ENCODE measurements around the gene PSD. TPM values are rescaled to one million over a fixed set of nuclear protein-coding genes. Genes with fewer than 3 reads are reported as not detected.

The PSD gene
- total and polyA plus RNA-seq, 9 of the 15 experiments (the other 6 are each of a cell fraction or from before 2014, with no cell fraction given), result 0.11 to 1.7 (median 0.54) TPM; not detected in 2

DNA sequence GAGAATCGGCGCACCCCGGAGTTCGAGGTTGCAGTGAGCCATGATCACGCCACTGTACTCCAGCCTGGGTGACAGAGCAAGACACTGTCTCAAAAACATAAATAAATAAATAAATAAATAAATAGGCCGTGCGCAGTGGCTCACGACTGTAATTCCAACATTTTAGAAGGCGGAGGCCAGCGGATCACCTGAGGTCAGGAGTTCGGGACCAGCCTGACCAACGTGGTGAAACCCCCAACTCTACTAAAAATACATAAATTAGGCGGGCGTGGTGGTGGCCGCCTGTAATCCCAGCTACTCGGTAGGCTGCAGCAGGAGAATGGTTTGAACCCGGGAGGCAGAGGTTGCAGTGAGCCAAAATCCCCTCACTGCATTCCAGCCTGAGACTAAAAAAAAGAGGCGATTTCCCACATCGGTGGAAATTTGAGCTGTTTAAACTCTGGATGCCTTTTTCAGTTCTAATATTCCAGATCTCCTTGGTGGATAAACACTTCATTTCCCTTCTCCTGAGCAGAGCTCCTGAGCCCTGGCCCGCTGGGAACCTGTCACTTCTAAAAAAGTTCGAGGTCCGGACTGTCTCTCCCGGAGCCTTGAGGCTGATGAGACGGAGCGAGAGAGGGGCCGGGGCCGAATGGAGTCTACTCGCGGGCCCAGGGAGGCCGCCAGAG, 25.0 kb downstream of the PSD start (continued):
- TF ChIP-seq, protein P1, sequence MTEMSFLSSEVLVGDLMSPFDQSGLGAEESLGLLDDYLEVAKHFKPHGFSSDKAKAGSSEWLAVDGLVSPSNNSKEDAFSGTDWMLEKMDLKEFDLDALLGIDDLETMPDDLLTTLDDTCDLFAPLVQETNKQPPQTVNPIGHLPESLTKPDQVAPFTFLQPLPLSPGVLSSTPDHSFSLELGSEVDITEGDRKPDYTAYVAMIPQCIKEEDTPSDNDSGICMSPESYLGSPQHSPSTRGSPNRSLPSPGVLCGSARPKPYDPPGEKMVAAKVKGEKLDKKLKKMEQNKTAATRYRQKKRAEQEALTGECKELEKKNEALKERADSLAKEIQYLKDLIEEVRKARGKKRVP (CRISPR knock-in tag; IDR thresholded peaks at IDR 0.05), result no peak

DNA sequence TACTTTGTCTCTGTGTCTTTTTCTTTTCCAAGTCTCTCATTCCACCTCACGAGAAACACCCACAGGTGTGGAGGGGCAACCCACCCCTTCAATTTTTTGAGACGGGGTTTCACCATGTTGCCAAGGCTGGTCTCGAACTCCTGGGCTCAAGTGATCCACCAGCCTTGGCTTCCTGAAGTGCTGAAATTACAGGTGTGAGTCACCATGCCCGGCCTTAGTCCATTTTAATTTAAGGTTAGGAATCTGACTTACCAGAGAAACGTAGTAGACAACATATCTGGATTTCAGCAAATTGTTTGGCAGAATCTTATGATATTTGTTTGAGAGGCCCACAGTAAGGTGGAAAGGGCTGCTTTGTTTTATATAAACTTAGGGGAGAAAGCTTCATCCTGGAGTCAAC, 26.3 kb downstream of the PSD start:
- no peak overlapping the region for H2AFZ ChIP-seq (ENCODE audit: low read depth, low read length)
- in situ Hi-C loops (cut with MboI) (loop anchor here (25.0 kb wide), 1 partner anchor 195 kb away; no protein-coding TSS in a partner anchor), intact Hi-C loops (cut with micrococcal nuclease) (no loop called here)
- no peak for ATAC-seq
- FAIRE-seq, result no peak
- peaks cover 5% of the 10 kb centered on the region; the same call in 1 of the 3 replicates for H3K36me3 ChIP-seq (ENCODE audit: control insufficient read depth, insufficient read depth, low read length)
- WGBS (ENCODE audit: insufficient coverage, low coverage, missing lambda C conversion rate), result 48% methylated on average over 3 of the region's 5 CpGs
- no peak for DNase-seq (ENCODE audit: extremely low read depth in 1 of 4, low spot score in 3 of 4)
- no peaks in the 10 kb centered on the region for H3K27me3 ChIP-seq (ENCODE audit: control insufficient read depth in 2 of 2, insufficient read depth in 2 of 2, low read length in 2 of 2)
- H3K4me1 ChIP-seq (replicated peaks in 1 of 2; ENCODE audit: control insufficient read depth in 2 of 2, insufficient read depth in 2 of 2, low read length in 2 of 2), result peaks cover 11 to 31% of the 10 kb centered on the region in 2 experiments; a peak in 4 of 5 replicates
- POLR2A ChIA-PET, result interaction anchor here (1.0 kb wide), 1 partner anchor 10 kb away, joined by 3 read pairs; no protein-coding TSS in a partner anchor
- TF ChIP-seq HMG20A (CRISPR knock-in tag; conservative IDR thresholded peaks at IDR 0.05) (no peak), ZNF146 (CRISPR knock-in tag; IDR thresholded peaks at IDR 0.05; ENCODE audit: unreplicated experiment) (no peak), MXI1 (IDR thresholded peaks at IDR 0.05; ENCODE audit: low read depth, low read length) (no peak), CREB1 (IDR thresholded peaks at IDR 0.05) (no peak), CREB1 (CRISPR knock-in tag; IDR thresholded peaks at IDR 0.05) (no peak)
- H3K4me3 ChIP-seq, result no peak overlapping the region
- H3K9ac ChIP-seq (ENCODE audit: insufficient read depth in 1 of 2, low read depth in 2 of 2, low read length in 2 of 2), result no peak overlapping the region
- no peak overlapping the region for H3K27ac ChIP-seq (ENCODE audit: extremely low read depth, low read depth, low read length)
- H3K79me2 ChIP-seq (ENCODE audit: control insufficient read depth, insufficient read depth, low read length), result peaks cover 7% of the 10 kb centered on the region; the same call in 1 of the 3 replicates
- CTCF ChIA-PET (ENCODE audit: low intra/inter-chr PET ratio), result no interaction called here
- H3K9me3 ChIP-seq (replicated peaks; ENCODE audit: control insufficient read depth, insufficient read depth, low read depth, low read length), result no peaks in the 10 kb centered on the region
- no peak overlapping the region for H3K4me2 ChIP-seq (ENCODE audit: insufficient read depth, low read length)
- no peaks in the 10 kb centered on the region for H3K9me1 ChIP-seq (ENCODE audit: control insufficient read depth, insufficient read depth, low read length)
- no TSS peak for BruUV-seq (replicated peaks)
- H4K20me1 ChIP-seq (replicated peaks; ENCODE audit: control insufficient read depth, insufficient read depth, low read length), result no peaks in the 10 kb centered on the region
